GM23338 (cell line): Measurements from ENCODE around the gene CENPS. TPM values are rescaled to one million over a fixed set of nuclear protein-coding genes. Genes with fewer than 3 reads are reported as not detected.

Experiments
- ATAC-seq: fragments of 200-7000 bp; cut with Tn5 transposase; 3 replicates; pipeline ENCODE4 v1.9.1; 2020
- DNase-seq: peaks from one replicate; pipeline ENCODE4 v3.0.0-alpha.2; 2015; ENCODE audit warnings: low spot score
- H2AFZ ChIP-seq: fragments of 200-600 bp; sonication (generic); 2 replicates; pipeline ENCODE4 v1.8.0; 2016; ENCODE audit warnings: antibody characterized with exemption, mild to moderate bottlenecking, moderate library complexity
- H3F3A ChIP-seq: fragments of 200-600 bp; sonication (generic); replicated peaks from 2 replicates; pipeline ENCODE4 v1.8.0; 2017; ENCODE audit warnings: antibody characterized with exemption, mixed run types, low read depth
- H3K27ac ChIP-seq: fragments of 200-600 bp; sonication (generic); 2 replicates; pipeline ENCODE4 v1.6.1; 2016; ENCODE audit warnings: low read depth
- H3K27me3 ChIP-seq: fragments of 200-600 bp; sonication (generic); 2 replicates; pipeline ENCODE4 v1.8.0; 2016; ENCODE audit warnings: mild to moderate bottlenecking, mixed run types, moderate library complexity; ENCODE audit not compliant: insufficient read depth
- H3K36me3 ChIP-seq: fragments of 200-600 bp; sonication (generic); 2 replicates; pipeline ENCODE4 v1.8.0; 2016; ENCODE audit warnings: mild to moderate bottlenecking; ENCODE audit not compliant: insufficient read depth
- H3K4me1 ChIP-seq: fragments of 200-600 bp; sonication (generic); 2 replicates; pipeline ENCODE4 v1.8.0; 2016; ENCODE audit warnings: mild to moderate bottlenecking, moderate library complexity; ENCODE audit not compliant: insufficient read depth
- H3K4me2 ChIP-seq: fragments of 200-600 bp; sonication (generic); 2 replicates; pipeline ENCODE4 v1.7.1; 2017; ENCODE audit warnings: mixed run types
- H3K4me3 ChIP-seq: fragments of 200-600 bp; sonication (generic); 2 replicates; pipeline ENCODE4 v1.6.1; 2016; ENCODE audit warnings: mixed run types
- H3K79me2 ChIP-seq: fragments of 200-600 bp; sonication (generic); replicated peaks from 2 replicates; pipeline ENCODE4 v1.8.0; 2017; ENCODE audit warnings: mild to moderate bottlenecking; ENCODE audit not compliant: insufficient read depth
- H3K9me2 ChIP-seq: fragments of 200-600 bp; sonication (generic); 2 replicates; pipeline ENCODE4 v1.8.0; 2017; ENCODE audit not compliant: insufficient read depth
- H4K20me1 ChIP-seq: fragments of 200-600 bp; sonication (generic); replicated peaks from 2 replicates; pipeline ENCODE4 v1.8.0; 2017; ENCODE audit warnings: mild to moderate bottlenecking; ENCODE audit not compliant: insufficient read depth
- H3K27ac Mint-ChIP-seq: 2 replicates; pipeline ENCODE4 v1.8.0; 2020; ENCODE audit warnings: inconsistent platforms, mild to moderate bottlenecking, moderate library complexity, mixed read lengths
- H3K27me3 Mint-ChIP-seq: 3 replicates; pipeline ENCODE4 v1.8.0; 2022; ENCODE audit warnings: low read depth, mild to moderate bottlenecking, moderate library complexity, mixed read lengths, inconsistent platforms; ENCODE audit not compliant: insufficient read depth, poor library complexity
- H3K36me3 Mint-ChIP-seq: 3 replicates; pipeline ENCODE4 v1.8.0; 2021; ENCODE audit warnings: low read depth, mild to moderate bottlenecking, inconsistent platforms, moderate library complexity, mixed read lengths
- H3K4me1 Mint-ChIP-seq: 3 replicates; pipeline ENCODE4 v1.8.0; 2020; ENCODE audit warnings: mild to moderate bottlenecking, inconsistent platforms, mixed read lengths
- H3K4me3 Mint-ChIP-seq: 3 replicates; pipeline ENCODE4 v1.8.0; 2021; ENCODE audit warnings: moderate library complexity, mild to moderate bottlenecking, inconsistent platforms, mixed read lengths
- H3K9me3 Mint-ChIP-seq: 3 replicates; pipeline ENCODE4 v1.8.0; 2020; ENCODE audit warnings: moderate library complexity, mild to moderate bottlenecking, inconsistent platforms, mixed read lengths
- CREB1 ChIP-seq: fragments of 250-450 bp; sonication (Bioruptor Pico); IDR thresholded peaks from 2 replicates; pipeline ENCODE4 v1.5.0; 2020; ENCODE audit warnings: low read depth, mild to moderate bottlenecking, moderate library complexity
- EZH2phosphoT487 ChIP-seq: fragments of 200-600 bp; sonication (generic); IDR thresholded peaks from one replicate; pipeline ENCODE4 v1.8.1; 2018; ENCODE audit warnings: antibody characterized with exemption; ENCODE audit not compliant: unreplicated experiment
- JUNB ChIP-seq: IDR thresholded peaks from one replicate; pipeline ENCODE4 v1.6.1; 2016; ENCODE audit warnings: antibody characterized with exemption; ENCODE audit not compliant: unreplicated experiment
- NANOG ChIP-seq: IDR thresholded peaks from 2 replicates; pipeline ENCODE4 v1.6.1; 2016; ENCODE audit warnings: antibody characterized with exemption, borderline replicate concordance
- POLR2AphosphoS5 ChIP-seq: IDR thresholded peaks from 2 replicates; pipeline ENCODE4 v1.6.1; 2016; ENCODE audit warnings: antibody characterized with exemption, low read depth
- ZNF114 ChIP-seq: fragments of 250-450 bp; sonication (Bioruptor Pico); IDR thresholded peaks from 2 replicates; pipeline ENCODE4 v1.5.0; 2020; ENCODE audit warnings: mild to moderate bottlenecking, moderate library complexity
- ZNF331 ChIP-seq: fragments of 250-450 bp; sonication (Bioruptor Pico); IDR thresholded peaks from 2 replicates; pipeline ENCODE4 v1.5.0; 2020; ENCODE audit warnings: low read depth, mild to moderate bottlenecking, moderate library complexity
- polyA plus RNA-seq: library from polyadenylated mRNA; unstranded; fragments of >200 nt; fragmentation: Nextera tagmentation; extraction: Ambion mirVana; gene quantifications from 2 replicates; pipeline ENCODE4 v1.2.1, GENCODE V29; 2016
- total RNA-seq: library from RNA; depleted of rRNA; stranded (reverse); fragments of >200 nt; shearing (Covaris generic); gene quantifications from 2 replicates; pipeline ENCODE4 v1.2.3, GENCODE V29; 2014
- TF ChIP-seq, protein P1 (sequence below), 2 experiments: fragments of 200-600 bp in 1 of 2; sonication (generic) in 1 of 2; conservative IDR thresholded peaks; 2 replicates each; pipeline versions ENCODE4 v1.5.1 to v1.6.1; 2016 to 2017; ENCODE audit warnings: antibody characterized with exemption in 2 of 2, low read depth in 2 of 2, mild to moderate bottlenecking in 2 of 2, moderate library complexity in 1 of 2
- TF ChIP-seq, protein P2 (sequence below): IDR thresholded peaks from 2 replicates; pipeline ENCODE4 v1.6.1; 2016; ENCODE audit warnings: antibody characterized with exemption
- TF ChIP-seq, protein P3 (sequence below): IDR thresholded peaks from one replicate; pipeline ENCODE4 v1.6.1; 2018; ENCODE audit warnings: antibody characterized with exemption; ENCODE audit not compliant: unreplicated experiment

Gene CENPS
- total and polyA plus RNA-seq, 2 experiments from 2014 or later: 4.7 to 31.3 TPM

GRCh38 chr1:10444248-10444647 lies 14.0 kb downstream of the CENPS start (continued):
- TF ChIP-seq, protein P1, sequence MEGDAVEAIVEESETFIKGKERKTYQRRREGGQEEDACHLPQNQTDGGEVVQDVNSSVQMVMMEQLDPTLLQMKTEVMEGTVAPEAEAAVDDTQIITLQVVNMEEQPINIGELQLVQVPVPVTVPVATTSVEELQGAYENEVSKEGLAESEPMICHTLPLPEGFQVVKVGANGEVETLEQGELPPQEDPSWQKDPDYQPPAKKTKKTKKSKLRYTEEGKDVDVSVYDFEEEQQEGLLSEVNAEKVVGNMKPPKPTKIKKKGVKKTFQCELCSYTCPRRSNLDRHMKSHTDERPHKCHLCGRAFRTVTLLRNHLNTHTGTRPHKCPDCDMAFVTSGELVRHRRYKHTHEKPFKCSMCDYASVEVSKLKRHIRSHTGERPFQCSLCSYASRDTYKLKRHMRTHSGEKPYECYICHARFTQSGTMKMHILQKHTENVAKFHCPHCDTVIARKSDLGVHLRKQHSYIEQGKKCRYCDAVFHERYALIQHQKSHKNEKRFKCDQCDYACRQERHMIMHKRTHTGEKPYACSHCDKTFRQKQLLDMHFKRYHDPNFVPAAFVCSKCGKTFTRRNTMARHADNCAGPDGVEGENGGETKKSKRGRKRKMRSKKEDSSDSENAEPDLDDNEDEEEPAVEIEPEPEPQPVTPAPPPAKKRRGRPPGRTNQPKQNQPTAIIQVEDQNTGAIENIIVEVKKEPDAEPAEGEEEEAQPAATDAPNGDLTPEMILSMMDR (conservative IDR thresholded peaks at IDR 0.05; ENCODE audit: low read depth in 2 of 2): no peak

- Mint-ChIP-seq H3K27me3 (no peaks in the 10 kb centered on the region), H3K27ac (no peak overlapping the region), H3K9me3 (no peaks in the 10 kb centered on the region), H3K4me1 (peaks cover 6% of the 10 kb centered on the region), H3K4me3 (no peak overlapping the region), H3K36me3 (peaks cover 8% of the 10 kb centered on the region; the same call in 2 of the 3 replicates)
- Histone ChIP-seq H3K4me1 (no peaks in the 10 kb centered on the region), H3K27me3 (no peaks in the 10 kb centered on the region), H2AFZ (no peak overlapping the region), H3K36me3 (no peaks in the 10 kb centered on the region), H4K20me1 (no peaks in the 10 kb centered on the region), H3K4me3 (no peak overlapping the region), H3F3A (0 out of 2 replicates have a peak, but pooled peaks cover 3% of the 10 kb centered on the region), H3K9me2 (no peaks in the 10 kb centered on the region), H3K79me2 (no peaks in the 10 kb centered on the region), H3K27ac (no peak overlapping the region), H3K4me2 (no peak overlapping the region)
- DNase-seq (no peak), ATAC-seq (no peak)
- TF ChIP-seq JUNB: no peak
- no peak for TF ChIP-seq EZH2phosphoT487
- TF ChIP-seq, protein P1 (conservative IDR thresholded peaks at IDR 0.05; ENCODE audit: low read depth in 2 of 2): no peak
- TF ChIP-seq, protein P2, sequence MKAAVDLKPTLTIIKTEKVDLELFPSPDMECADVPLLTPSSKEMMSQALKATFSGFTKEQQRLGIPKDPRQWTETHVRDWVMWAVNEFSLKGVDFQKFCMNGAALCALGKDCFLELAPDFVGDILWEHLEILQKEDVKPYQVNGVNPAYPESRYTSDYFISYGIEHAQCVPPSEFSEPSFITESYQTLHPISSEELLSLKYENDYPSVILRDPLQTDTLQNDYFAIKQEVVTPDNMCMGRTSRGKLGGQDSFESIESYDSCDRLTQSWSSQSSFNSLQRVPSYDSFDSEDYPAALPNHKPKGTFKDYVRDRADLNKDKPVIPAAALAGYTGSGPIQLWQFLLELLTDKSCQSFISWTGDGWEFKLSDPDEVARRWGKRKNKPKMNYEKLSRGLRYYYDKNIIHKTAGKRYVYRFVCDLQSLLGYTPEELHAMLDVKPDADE: no peak
- no peak for TF ChIP-seq ZNF331 (CRISPR knock-in tag)
- TF ChIP-seq POLR2AphosphoS5: no peak
These were observed 14.7 kb downstream of the CENPS start for GRCh38 chr1:10444795-10445397.

GRCh38 chr1:10446790-10447422 lies 16.7 kb downstream of the CENPS start:
- ATAC-seq (no peak), DNase-seq (no peak)
- Mint-ChIP-seq H3K4me1 (peaks cover 24% of the 10 kb centered on the region), H3K36me3 (0 out of 3 replicates have a peak, but pooled peaks cover 5% of the 10 kb centered on the region), H3K27me3 (no peaks in the 10 kb centered on the region), H3K4me3 (no peak overlapping the region), H3K9me3 (no peaks in the 10 kb centered on the region), H3K27ac (no peak overlapping the region)
- H4K20me1 ChIP-seq: no peaks in the 10 kb centered on the region
- H3K4me2 ChIP-seq: no peak overlapping the region
- H3K27ac ChIP-seq: no peak overlapping the region
- no peak overlapping the region for H3K4me3 ChIP-seq
- no peaks in the 10 kb centered on the region for H3K9me2 ChIP-seq
- H3F3A ChIP-seq: 0 out of 2 replicates have a peak, but pooled peaks cover 3% of the 10 kb centered on the region
- H3K4me1 ChIP-seq: peaks cover 19% of the 10 kb centered on the region
- H2AFZ ChIP-seq: no peak overlapping the region
- H3K36me3 ChIP-seq: no peaks in the 10 kb centered on the region
- no peaks in the 10 kb centered on the region for H3K79me2 ChIP-seq
- no peaks in the 10 kb centered on the region for H3K27me3 ChIP-seq
- TF ChIP-seq ZNF114 (CRISPR knock-in tag) (no peak), NANOG (no peak), CREB1 (CRISPR knock-in tag) (no peak), JUNB (no peak), POLR2AphosphoS5 (no peak)
- TF ChIP-seq, protein P1 (conservative IDR thresholded peaks at IDR 0.05; ENCODE audit: low read depth in 2 of 2): no peak
- TF ChIP-seq, protein P3, sequence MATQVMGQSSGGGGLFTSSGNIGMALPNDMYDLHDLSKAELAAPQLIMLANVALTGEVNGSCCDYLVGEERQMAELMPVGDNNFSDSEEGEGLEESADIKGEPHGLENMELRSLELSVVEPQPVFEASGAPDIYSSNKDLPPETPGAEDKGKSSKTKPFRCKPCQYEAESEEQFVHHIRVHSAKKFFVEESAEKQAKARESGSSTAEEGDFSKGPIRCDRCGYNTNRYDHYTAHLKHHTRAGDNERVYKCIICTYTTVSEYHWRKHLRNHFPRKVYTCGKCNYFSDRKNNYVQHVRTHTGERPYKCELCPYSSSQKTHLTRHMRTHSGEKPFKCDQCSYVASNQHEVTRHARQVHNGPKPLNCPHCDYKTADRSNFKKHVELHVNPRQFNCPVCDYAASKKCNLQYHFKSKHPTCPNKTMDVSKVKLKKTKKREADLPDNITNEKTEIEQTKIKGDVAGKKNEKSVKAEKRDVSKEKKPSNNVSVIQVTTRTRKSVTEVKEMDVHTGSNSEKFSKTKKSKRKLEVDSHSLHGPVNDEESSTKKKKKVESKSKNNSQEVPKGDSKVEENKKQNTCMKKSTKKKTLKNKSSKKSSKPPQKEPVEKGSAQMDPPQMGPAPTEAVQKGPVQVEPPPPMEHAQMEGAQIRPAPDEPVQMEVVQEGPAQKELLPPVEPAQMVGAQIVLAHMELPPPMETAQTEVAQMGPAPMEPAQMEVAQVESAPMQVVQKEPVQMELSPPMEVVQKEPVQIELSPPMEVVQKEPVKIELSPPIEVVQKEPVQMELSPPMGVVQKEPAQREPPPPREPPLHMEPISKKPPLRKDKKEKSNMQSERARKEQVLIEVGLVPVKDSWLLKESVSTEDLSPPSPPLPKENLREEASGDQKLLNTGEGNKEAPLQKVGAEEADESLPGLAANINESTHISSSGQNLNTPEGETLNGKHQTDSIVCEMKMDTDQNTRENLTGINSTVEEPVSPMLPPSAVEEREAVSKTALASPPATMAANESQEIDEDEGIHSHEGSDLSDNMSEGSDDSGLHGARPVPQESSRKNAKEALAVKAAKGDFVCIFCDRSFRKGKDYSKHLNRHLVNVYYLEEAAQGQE: no peak
